PFSK-1 (cell line): ENCODE measurements around the gene UBL4B.

Experiments
- FOXP2 ChIP-seq: optimal IDR thresholded peaks from 2 replicates; pipeline ENCODE3; 2011; ENCODE audit warnings: borderline replicate concordance, control low read depth, inconsistent platforms; ENCODE audit not compliant: insufficient read depth; ENCODE audit errors: extremely low read length, extremely low read depth
- POLR2AphosphoS5 ChIP-seq: IDR thresholded peaks from 2 replicates; pipeline ENCODE4 v1.6.1; 2012; ENCODE audit warnings: low read depth, mild to moderate bottlenecking, control low read depth, low read length, moderate library complexity
- REST ChIP-seq, 2 experiments: IDR thresholded peaks; 2 replicates each; pipeline versions ENCODE4 v1.6.1 to v1.8.0; 2011 to 2012; ENCODE audit warnings: low read depth in 2 of 2, low read length in 2 of 2, control low read depth in 1 of 2, inconsistent platforms in 1 of 2, mild to moderate bottlenecking in 1 of 2, moderate library complexity in 1 of 2; ENCODE audit not compliant: insufficient read depth in 1 of 2
- SIN3A ChIP-seq: IDR thresholded peaks from 2 replicates; pipeline ENCODE4 v1.6.1; 2012; ENCODE audit warnings: mild to moderate bottlenecking, low read length, moderate library complexity, borderline replicate concordance; ENCODE audit not compliant: insufficient read depth
- TAF1 ChIP-seq: IDR thresholded peaks from 2 replicates; pipeline ENCODE4 v1.6.1; 2012; ENCODE audit warnings: low read length, control low read depth, borderline replicate concordance; ENCODE audit not compliant: insufficient read depth

- TF ChIP-seq SIN3A (no peak; the same call in 1 of the 2 replicates), POLR2AphosphoS5 (no peak), REST (IDR thresholded peaks at IDR 0.05; ENCODE audit: insufficient read depth in 1 of 2, low read depth in 2 of 2, low read length in 2 of 2) (no peak), FOXP2 (no peak), TAF1 (no peak)
These were observed 13.8 kb upstream of the UBL4B start for GRCh38 chr1:110098222-110099026.
